Osteoblast (primary cell): ENCODE measurements around the gene GRM4. TPM values are rescaled to one million over a fixed set of nuclear protein-coding genes. Genes with fewer than 3 reads are reported as not detected.
"Not testable (repeated sequence)": the region's sequence is repeated elsewhere in the genome, so short reads cannot be mapped to it uniquely, and the experiment has no call there.

ENCODE experiments used
- DNase-seq: peaks from one replicate; pipeline ENCODE4 v3.0.0; 2011; ENCODE audit warnings: low spot score, mixed read lengths; ENCODE audit not compliant: insufficient read length; ENCODE audit errors: missing footprints
- H2AFZ ChIP-seq: 2 replicates; pipeline ENCODE4 v1.6.0; 2011; ENCODE audit warnings: mild to moderate bottlenecking, low read length
- H3K27ac ChIP-seq: 2 replicates; pipeline ENCODE4 v1.5.1; 2011; ENCODE audit warnings: mild to moderate bottlenecking, low read depth, low read length, moderate library complexity
- H3K27me3 ChIP-seq: 2 replicates; pipeline ENCODE4 v1.6.0; 2012; ENCODE audit warnings: mild to moderate bottlenecking, control low read depth, inconsistent platforms, low read length, moderate library complexity; ENCODE audit not compliant: insufficient read depth
- H3K36me3 ChIP-seq: 2 replicates; pipeline ENCODE4 v1.5.1; 2011; ENCODE audit warnings: mild to moderate bottlenecking, low read length, control low read depth, moderate library complexity; ENCODE audit not compliant: insufficient read depth
- H3K4me1 ChIP-seq: 2 replicates; pipeline ENCODE4 v1.5.1; 2011; ENCODE audit warnings: mild to moderate bottlenecking, low read length, control low read depth, moderate library complexity; ENCODE audit not compliant: insufficient read depth
- H3K4me2 ChIP-seq: 2 replicates; pipeline ENCODE4 v1.6.0; 2011; ENCODE audit warnings: mild to moderate bottlenecking, low read length; ENCODE audit not compliant: insufficient read depth
- H3K4me3 ChIP-seq: fragments of 200-600 bp; sonication (generic); 3 replicates; pipeline ENCODE4 v1.5.1; 2012; ENCODE audit warnings: mild to moderate bottlenecking, low read length, inconsistent platforms; ENCODE audit not compliant: insufficient read depth
- H3K79me2 ChIP-seq: 2 replicates; pipeline ENCODE4 v1.6.0; 2012; ENCODE audit warnings: mild to moderate bottlenecking, low read length, control low read depth, inconsistent platforms; ENCODE audit not compliant: insufficient read depth
- H3K9me3 ChIP-seq: 2 replicates; pipeline ENCODE4 v1.5.1; 2011; ENCODE audit warnings: low read depth, low read length, control low read depth
- H4K20me1 ChIP-seq: 2 replicates; pipeline ENCODE4 v1.6.0; 2012; ENCODE audit warnings: mild to moderate bottlenecking, low read length, control low read depth; ENCODE audit not compliant: insufficient read depth
- total RNA-seq: library from RNA; depleted of rRNA; stranded (reverse); fragments of >200 nt; gene quantifications from 2 replicates; pipeline ENCODE4 v1.2.3, GENCODE V29; 2012
- TF ChIP-seq, protein P1 (sequence below): IDR thresholded peaks from 2 replicates; pipeline ENCODE4 v1.5.1; 2011; ENCODE audit warnings: mild to moderate bottlenecking, low read depth, low read length, moderate library complexity; ENCODE audit errors: extremely low read depth

GRM4 gene
- total RNA-seq, 1 donor = 0.36 TPM

DNA sequence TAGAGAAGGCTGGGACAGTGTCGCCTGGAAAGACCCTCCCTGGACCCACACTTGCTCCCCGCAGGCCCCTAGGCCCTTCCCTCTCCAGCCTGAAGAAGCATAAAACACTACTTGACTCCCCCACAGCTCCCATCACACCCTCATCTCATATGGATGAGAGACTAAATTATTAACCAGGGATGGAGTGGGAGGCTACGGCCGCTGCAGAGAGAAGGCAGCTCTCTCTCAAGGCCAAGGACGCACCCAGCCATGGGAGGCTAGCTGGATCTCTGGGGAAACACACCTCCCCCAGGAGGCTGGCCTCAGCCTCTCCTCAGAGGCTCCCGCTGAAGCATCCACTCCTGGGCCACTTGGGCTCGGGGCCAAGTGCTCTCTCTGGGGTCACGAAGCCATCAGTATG lies 102.5 kb downstream of the GRM4 start:
- Histone ChIP-seq H3K27me3 (peaks cover 7% of the 10 kb centered on the region), H3K4me2 (no peak overlapping the region), H3K36me3 (no peaks in the 10 kb centered on the region), H3K27ac (no peak overlapping the region), H3K79me2 (no peaks in the 10 kb centered on the region), H3K4me1 (no peaks in the 10 kb centered on the region), H2AFZ (no peak overlapping the region), H3K9me3 (no peaks in the 10 kb centered on the region), H3K4me3 (no peak overlapping the region), H4K20me1 (no peaks in the 10 kb centered on the region)
- no peak for DNase-seq
- TF ChIP-seq, protein P1, sequence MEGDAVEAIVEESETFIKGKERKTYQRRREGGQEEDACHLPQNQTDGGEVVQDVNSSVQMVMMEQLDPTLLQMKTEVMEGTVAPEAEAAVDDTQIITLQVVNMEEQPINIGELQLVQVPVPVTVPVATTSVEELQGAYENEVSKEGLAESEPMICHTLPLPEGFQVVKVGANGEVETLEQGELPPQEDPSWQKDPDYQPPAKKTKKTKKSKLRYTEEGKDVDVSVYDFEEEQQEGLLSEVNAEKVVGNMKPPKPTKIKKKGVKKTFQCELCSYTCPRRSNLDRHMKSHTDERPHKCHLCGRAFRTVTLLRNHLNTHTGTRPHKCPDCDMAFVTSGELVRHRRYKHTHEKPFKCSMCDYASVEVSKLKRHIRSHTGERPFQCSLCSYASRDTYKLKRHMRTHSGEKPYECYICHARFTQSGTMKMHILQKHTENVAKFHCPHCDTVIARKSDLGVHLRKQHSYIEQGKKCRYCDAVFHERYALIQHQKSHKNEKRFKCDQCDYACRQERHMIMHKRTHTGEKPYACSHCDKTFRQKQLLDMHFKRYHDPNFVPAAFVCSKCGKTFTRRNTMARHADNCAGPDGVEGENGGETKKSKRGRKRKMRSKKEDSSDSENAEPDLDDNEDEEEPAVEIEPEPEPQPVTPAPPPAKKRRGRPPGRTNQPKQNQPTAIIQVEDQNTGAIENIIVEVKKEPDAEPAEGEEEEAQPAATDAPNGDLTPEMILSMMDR = no peak

- not testable (repeated sequence) for H3K4me3 ChIP-seq
Measured at GRCh38 chr6:34041998-34042397, 103.9 kb downstream of the GRM4 start.

DNA sequence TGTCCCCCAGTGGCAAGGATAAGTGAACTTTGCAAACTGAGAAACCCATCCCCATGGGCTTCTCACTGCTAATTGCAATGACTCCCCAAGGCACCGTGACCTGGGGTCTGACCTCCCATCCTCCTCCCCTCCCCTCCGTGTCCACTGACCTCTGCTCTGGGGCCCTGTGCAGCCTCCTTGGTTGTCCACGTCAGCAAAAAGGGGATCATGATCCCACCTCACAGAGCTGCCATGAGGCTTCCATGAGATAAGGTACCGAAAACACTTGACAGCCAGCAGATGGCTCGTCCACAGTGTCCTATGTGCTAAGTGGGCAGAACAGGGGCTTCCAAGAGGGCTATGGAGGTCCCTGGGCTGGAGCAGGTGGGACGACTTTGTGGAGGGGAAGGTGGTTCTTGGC lies 104.5 kb downstream of the GRM4 start:
- H4K20me1 ChIP-seq = no peaks in the 10 kb centered on the region
- no peaks in the 10 kb centered on the region for H3K9me3 ChIP-seq
- no peaks in the 10 kb centered on the region for H3K4me1 ChIP-seq
- no peaks in the 10 kb centered on the region for H3K36me3 ChIP-seq
- H3K4me3 ChIP-seq = no peak overlapping the region
- no peak overlapping the region for H2AFZ ChIP-seq
- TF ChIP-seq, protein P1 = no peak
- H3K79me2 ChIP-seq = no peaks in the 10 kb centered on the region
- no peak for DNase-seq
- H3K27ac ChIP-seq = no peak overlapping the region
- peaks cover 8% of the 10 kb centered on the region for H3K27me3 ChIP-seq
- no peak overlapping the region for H3K4me2 ChIP-seq

More at GRCh38 chr6:34041998-34042397, 103.9 kb downstream of the GRM4 start:
- not testable (repeated sequence) for DNase-seq, H4K20me1 ChIP-seq, H2AFZ ChIP-seq, H3K4me2 ChIP-seq, H3K27me3 ChIP-seq, H3K4me1 ChIP-seq, H3K9me3 ChIP-seq, H3K79me2 ChIP-seq, H3K27ac ChIP-seq, H3K36me3 ChIP-seq

DNA sequence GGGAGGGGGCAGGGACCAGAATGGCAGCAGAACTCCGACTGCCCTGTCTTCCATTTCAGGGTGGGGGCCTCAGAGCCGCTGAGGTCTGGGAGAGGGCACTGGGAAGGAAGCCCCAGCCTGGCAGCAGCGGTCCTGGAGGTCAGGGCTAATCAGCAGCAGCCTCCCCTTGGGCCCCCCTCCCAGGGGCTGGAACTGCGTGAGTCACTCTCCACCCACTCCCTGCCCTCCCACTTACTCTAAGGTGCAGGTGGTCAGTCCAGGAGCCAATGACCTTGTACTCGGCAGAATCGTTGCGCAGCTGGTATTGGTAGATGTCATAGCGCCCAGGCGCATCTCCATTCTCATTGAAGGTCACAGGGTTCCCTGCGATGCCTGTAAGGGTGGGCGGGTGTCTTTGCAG lies 105.9 kb downstream of the GRM4 start:
- no peak for DNase-seq
- TF ChIP-seq, protein P1 = no peak
- H3K27ac ChIP-seq = no peak overlapping the region
- H3K79me2 ChIP-seq = no peaks in the 10 kb centered on the region
- H2AFZ ChIP-seq = no peak overlapping the region
- no peaks in the 10 kb centered on the region for H4K20me1 ChIP-seq
- H3K4me3 ChIP-seq = no peak overlapping the region
- H3K27me3 ChIP-seq = peaks cover 8% of the 10 kb centered on the region
- H3K9me3 ChIP-seq = no peaks in the 10 kb centered on the region
- H3K36me3 ChIP-seq = no peaks in the 10 kb centered on the region
- H3K4me2 ChIP-seq = no peak overlapping the region
- H3K4me1 ChIP-seq = no peaks in the 10 kb centered on the region
